Stimulated activated naive CD8-positive, alpha-beta T cell treated with anti-CD3 and anti-CD28 coated beads, Interleukin-15, amount 100 ng/mL, for 72 hours (primary cell): ENCODE measurements around the gene TOX2.

Experiments used
- ATAC-seq: fragments of 150-1000 bp; cut with Tn5 transposase; 2 replicates; pipeline ENCODE4 v1.10.0; 2021; ENCODE audit warnings: mild to moderate bottlenecking, moderate library complexity
- DNase-seq, 2 donors: peaks; one replicate each; pipeline ENCODE4 v3.0.0; 2021 to 2022
- H3K27ac Mint-ChIP-seq, 2 donors: one replicate each; pipeline ENCODE4 v1.8.0; 2022; ENCODE audit warnings: mild to moderate bottlenecking in 2 of 2, mixed read lengths in 2 of 2, moderate library complexity in 2 of 2
- H3K27me3 Mint-ChIP-seq: one replicate; pipeline ENCODE4 v1.8.0; 2022; ENCODE audit warnings: mixed read lengths
- H3K4me1 Mint-ChIP-seq: one replicate; pipeline ENCODE4 v1.8.0; 2022; ENCODE audit warnings: mild to moderate bottlenecking, mixed read lengths
- H3K4me3 Mint-ChIP-seq, 2 donors: one replicate each; pipeline ENCODE4 v1.8.0; 2022; ENCODE audit warnings: mild to moderate bottlenecking in 2 of 2, mixed read lengths in 2 of 2, moderate library complexity in 1 of 2
- H3K9me3 Mint-ChIP-seq, 2 donors: one replicate each; pipeline ENCODE4 v1.8.0; 2022; ENCODE audit warnings: mixed read lengths in 2 of 2

Gene TOX2

GRCh38 chr20:44087051-44087856 lies 172.6 kb downstream of the TOX2 start:
- Mint-ChIP-seq H3K27ac (no peak overlapping the region), H3K9me3 (no peaks in the 10 kb centered on the region), H3K4me3 (no peak overlapping the region), H3K27me3 (no peaks in the 10 kb centered on the region), H3K4me1 (no peaks in the 10 kb centered on the region)
- DNase-seq (no peak), ATAC-seq (no peak)

GRCh38 chr20:44087857-44088120 lies 173.1 kb downstream of the TOX2 start:
- no peak overlapping the region for H3K4me3 Mint-ChIP-seq
- H3K27ac Mint-ChIP-seq = no peak overlapping the region
- H3K4me1 Mint-ChIP-seq = peaks cover 2% of the 10 kb centered on the region
- ATAC-seq (no peak), DNase-seq (no peak)
- H3K9me3 Mint-ChIP-seq = no peaks in the 10 kb centered on the region
- H3K27me3 Mint-ChIP-seq = peaks cover 3% of the 10 kb centered on the region

GRCh38 chr20:44089987-44090674 lies 175.5 kb downstream of the TOX2 start:
- Mint-ChIP-seq H3K27me3 (peaks cover 15% of the 10 kb centered on the region), H3K9me3 (no peaks in the 10 kb centered on the region), H3K4me1 (peaks cover 5% of the 10 kb centered on the region), H3K4me3 (no peak overlapping the region), H3K27ac (no peak overlapping the region)
- ATAC-seq (peak; percentile 46), DNase-seq (no peak)

GRCh38 chr20:44091026-44091425 lies 176.4 kb downstream of the TOX2 start:
- Mint-ChIP-seq H3K27ac (no peak overlapping the region), H3K27me3 (peaks cover 15% of the 10 kb centered on the region)

GRCh38 chr20:44092551-44093248 lies 178.0 kb downstream of the TOX2 start:
- no peaks in the 10 kb centered on the region for H3K9me3 Mint-ChIP-seq
- DNase-seq (peak; percentile 36 to 40), ATAC-seq (peak; percentile 58)
- peaks cover 5% of the 10 kb centered on the region for H3K4me1 Mint-ChIP-seq
- H3K27me3 Mint-ChIP-seq = peaks cover 15% of the 10 kb centered on the region
- H3K27ac Mint-ChIP-seq = no peak overlapping the region
- no peak overlapping the region for H3K4me3 Mint-ChIP-seq

More at GRCh38 chr20:44091026-44091425, 176.4 kb downstream of the TOX2 start:
- Mint-ChIP-seq H3K4me1 (peaks cover 5% of the 10 kb centered on the region), H3K4me3 (no peak overlapping the region), H3K9me3 (no peaks in the 10 kb centered on the region)
- DNase-seq (no peak), ATAC-seq (no peak)

- Mint-ChIP-seq H3K4me1 (peaks cover 5% of the 10 kb centered on the region), H3K27me3 (peaks cover 15% of the 10 kb centered on the region), H3K9me3 (no peaks in the 10 kb centered on the region), H3K4me3 (no peak overlapping the region), H3K27ac (no peak overlapping the region)
- DNase-seq (no peak), ATAC-seq (no peak)
Observed at GRCh38 chr20:44093249-44093582, 178.6 kb downstream of the TOX2 start.

GRCh38 chr20:44095831-44096230 lies 181.2 kb downstream of the TOX2 start:
- no peak overlapping the region for H3K4me3 Mint-ChIP-seq
- H3K27ac Mint-ChIP-seq = no peak overlapping the region
- peaks cover 5% of the 10 kb centered on the region for H3K4me1 Mint-ChIP-seq

GRCh38 chr20:44097521-44098255 lies 183.0 kb downstream of the TOX2 start:
- Mint-ChIP-seq H3K4me3 (no peak overlapping the region), H3K27ac (peak overlapping the region in 1 of 2 donors; percentile 43), H3K4me1 (peaks cover 4% of the 10 kb centered on the region), H3K27me3 (peaks cover 43% of the 10 kb centered on the region), H3K9me3 (peaks cover 0 to 4% of the 10 kb centered on the region in 2 donors)
- DNase-seq (no peak), ATAC-seq (no peak)

More at GRCh38 chr20:44095831-44096230, 181.2 kb downstream of the TOX2 start:
- Mint-ChIP-seq H3K9me3 (peaks cover 0 to 4% of the 10 kb centered on the region in 2 donors), H3K27me3 (peaks cover 31% of the 10 kb centered on the region)
- DNase-seq = no peak
- ATAC-seq = no peak

- ATAC-seq = no peak
- Mint-ChIP-seq H3K27ac (no peak overlapping the region), H3K9me3 (peaks cover 0 to 4% of the 10 kb centered on the region in 2 donors), H3K27me3 (peaks cover 44% of the 10 kb centered on the region), H3K4me3 (no peak overlapping the region), H3K4me1 (no peaks in the 10 kb centered on the region)
- no peak for DNase-seq
Observed at GRCh38 chr20:44098256-44098630, 183.6 kb downstream of the TOX2 start.

GRCh38 chr20:44098657-44099056 lies 184.0 kb downstream of the TOX2 start:
- DNase-seq = no peak
- H3K27me3 Mint-ChIP-seq = peaks cover 46% of the 10 kb centered on the region
- H3K27ac Mint-ChIP-seq = no peak overlapping the region
- H3K9me3 Mint-ChIP-seq = peaks cover 0 to 4% of the 10 kb centered on the region in 2 donors
- H3K4me3 Mint-ChIP-seq = no peak overlapping the region
- H3K4me1 Mint-ChIP-seq = no peaks in the 10 kb centered on the region
- ATAC-seq = no peak

- Mint-ChIP-seq H3K9me3 (peaks cover 0 to 4% of the 10 kb centered on the region in 2 donors), H3K27ac (no peak overlapping the region), H3K4me1 (no peaks in the 10 kb centered on the region), H3K27me3 (peaks cover 52% of the 10 kb centered on the region), H3K4me3 (no peak overlapping the region)
- ATAC-seq (no peak), DNase-seq (no peak)
Observed at GRCh38 chr20:44099832-44100231, 185.2 kb downstream of the TOX2 start.

GRCh38 chr20:44102582-44102981 lies 187.9 kb downstream of the TOX2 start:
- DNase-seq (no peak), ATAC-seq (no peak)
- Mint-ChIP-seq H3K4me1 (no peaks in the 10 kb centered on the region), H3K4me3 (no peak overlapping the region), H3K27ac (no peak overlapping the region), H3K27me3 (peaks cover 80% of the 10 kb centered on the region), H3K9me3 (peaks cover 13 to 16% of the 10 kb centered on the region in 2 donors)

- Mint-ChIP-seq H3K27ac (no peak overlapping the region), H3K4me1 (no peaks in the 10 kb centered on the region), H3K4me3 (no peak overlapping the region), H3K27me3 (peaks cover 88% of the 10 kb centered on the region), H3K9me3 (peaks cover 15 to 35% of the 10 kb centered on the region in 2 donors)
- ATAC-seq = no peak
- DNase-seq = no peak
Observed at GRCh38 chr20:44104798-44105517, 190.3 kb downstream of the TOX2 start.

- H3K27me3 Mint-ChIP-seq = peaks cover 77% of the 10 kb centered on the region
- no peak overlapping the region for H3K4me3 Mint-ChIP-seq
- H3K27ac Mint-ChIP-seq = no peak overlapping the region
- H3K4me1 Mint-ChIP-seq = no peaks in the 10 kb centered on the region
- peaks cover 11 to 35% of the 10 kb centered on the region in 2 donors for H3K9me3 Mint-ChIP-seq
- ATAC-seq (no peak), DNase-seq (no peak)
Observed at GRCh38 chr20:44106615-44107014, 192.0 kb downstream of the TOX2 start.

- DNase-seq = no peak
- Mint-ChIP-seq H3K27ac (peak overlapping the region in 1 of 2 donors; percentile 77), H3K27me3 (peaks cover 66% of the 10 kb centered on the region), H3K4me3 (no peak overlapping the region), H3K9me3 (peaks cover 11 to 35% of the 10 kb centered on the region in 2 donors), H3K4me1 (no peaks in the 10 kb centered on the region)
- no peak for ATAC-seq
Observed at GRCh38 chr20:44109951-44110361, 195.3 kb downstream of the TOX2 start.
